ENCODE data around the gene NKX3-2. TPM values are rescaled to one million over a fixed set of nuclear protein-coding genes. Genes with fewer than 3 reads are reported as not detected.

The NKX3-2 gene
- total RNA-seq, 1 donor from 2014 or later: 5.9 TPM

DNA sequence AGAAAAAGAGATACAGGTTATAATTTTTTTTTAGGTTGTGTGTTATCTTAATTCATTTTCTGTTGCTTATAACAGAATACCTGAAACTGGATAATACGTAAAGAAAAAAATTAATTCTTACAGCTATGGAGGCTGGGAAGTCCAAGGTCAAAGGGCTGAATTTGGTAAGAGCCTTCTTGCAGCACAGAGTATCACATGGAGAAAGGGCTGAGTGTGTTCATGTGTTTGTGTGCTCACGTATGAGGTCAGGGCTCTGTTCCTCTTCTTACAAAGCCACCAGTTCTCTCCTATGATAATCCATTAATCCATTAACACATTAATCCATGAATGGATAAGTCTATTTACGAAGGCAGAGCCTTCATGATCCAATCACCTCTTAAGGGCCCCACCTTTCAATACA, 51.6 kb downstream of the NKX3-2 start:
- no peaks in the 10 kb centered on the region for H4K20me1 ChIP-seq (ENCODE audit: insufficient read depth, low read length)
- H3K36me3 ChIP-seq (ENCODE audit: insufficient read depth, low read length): no peaks in the 10 kb centered on the region
- H3K9ac ChIP-seq (ENCODE audit: low read length): no peak overlapping the region
- H2AFZ ChIP-seq (ENCODE audit: low read depth, low read length): no peak overlapping the region
- no peaks in the 10 kb centered on the region for H3K27me3 Mint-ChIP-seq (ENCODE audit: low read depth, unreplicated experiment)
- peaks cover 9% of the 10 kb centered on the region for H3K4me1 Mint-ChIP-seq (ENCODE audit: low read depth, unreplicated experiment)
- H3K36me3 Mint-ChIP-seq (ENCODE audit: low read depth, unreplicated experiment): no peaks in the 10 kb centered on the region
- FAIRE-seq: no peak
- no peak overlapping the region for H3K4me3 Mint-ChIP-seq (ENCODE audit: unreplicated experiment)
- no peaks in the 10 kb centered on the region for H3K79me2 ChIP-seq (ENCODE audit: insufficient read depth, low read length)
- H3K27ac Mint-ChIP-seq (ENCODE audit: unreplicated experiment): no peak overlapping the region
- H3K27ac ChIP-seq (ENCODE audit: low read depth, low read length): no peak overlapping the region
- no peaks in the 10 kb centered on the region for H3K9me3 ChIP-seq (ENCODE audit: insufficient read depth, low read depth, low read length)
- no peak overlapping the region for H3K4me2 ChIP-seq (ENCODE audit: low read length)
- no peak overlapping the region for H3K4me3 ChIP-seq (ENCODE audit: insufficient read depth, low read depth, low read length)
- no peaks in the 10 kb centered on the region for H3K9me3 Mint-ChIP-seq (ENCODE audit: unreplicated experiment)
- no peak for TF ChIP-seq EZH2 (IDR thresholded peaks at IDR 0.05; ENCODE audit: insufficient read depth, low read length)
- TF ChIP-seq, protein P1, sequence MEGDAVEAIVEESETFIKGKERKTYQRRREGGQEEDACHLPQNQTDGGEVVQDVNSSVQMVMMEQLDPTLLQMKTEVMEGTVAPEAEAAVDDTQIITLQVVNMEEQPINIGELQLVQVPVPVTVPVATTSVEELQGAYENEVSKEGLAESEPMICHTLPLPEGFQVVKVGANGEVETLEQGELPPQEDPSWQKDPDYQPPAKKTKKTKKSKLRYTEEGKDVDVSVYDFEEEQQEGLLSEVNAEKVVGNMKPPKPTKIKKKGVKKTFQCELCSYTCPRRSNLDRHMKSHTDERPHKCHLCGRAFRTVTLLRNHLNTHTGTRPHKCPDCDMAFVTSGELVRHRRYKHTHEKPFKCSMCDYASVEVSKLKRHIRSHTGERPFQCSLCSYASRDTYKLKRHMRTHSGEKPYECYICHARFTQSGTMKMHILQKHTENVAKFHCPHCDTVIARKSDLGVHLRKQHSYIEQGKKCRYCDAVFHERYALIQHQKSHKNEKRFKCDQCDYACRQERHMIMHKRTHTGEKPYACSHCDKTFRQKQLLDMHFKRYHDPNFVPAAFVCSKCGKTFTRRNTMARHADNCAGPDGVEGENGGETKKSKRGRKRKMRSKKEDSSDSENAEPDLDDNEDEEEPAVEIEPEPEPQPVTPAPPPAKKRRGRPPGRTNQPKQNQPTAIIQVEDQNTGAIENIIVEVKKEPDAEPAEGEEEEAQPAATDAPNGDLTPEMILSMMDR (IDR thresholded peaks at IDR 0.05; ENCODE audit: insufficient read depth, low read depth, low read length): no peak
- peaks cover 3% of the 10 kb centered on the region for H3K27me3 ChIP-seq (ENCODE audit: insufficient read depth, low read length)
- DNase-seq (ENCODE audit: low read depth): no peak
- H3K4me1 ChIP-seq (ENCODE audit: insufficient read depth, low read length): no peaks in the 10 kb centered on the region

Other genes starting within 250 kb of the NKX3-2 start
- 11.9 and 13.8 TPM in 2 replicates for gene RAB28, start 60.2 kb downstream of the NKX3-2 start, total RNA-seq
- 41.6 and 47.2 TPM in 2 replicates for gene BOD1L1, start 83.2 kb upstream of the NKX3-2 start, total RNA-seq